Keratinocyte (primary cell): Measurements from ENCODE around the gene DAGLA. TPM values are rescaled to one million over a fixed set of nuclear protein-coding genes. Genes with fewer than 3 reads are reported as not detected.

ENCODE experiments used
- DNase-seq: peaks from one replicate; pipeline ENCODE4 v3.0.0-alpha.2; 2011; ENCODE audit warnings: low read depth, missing footprints, low spot score
- FAIRE-seq: peaks from 2 replicates; lab custom pipeline; 2011; peaks lifted over from hg19 to GRCh38; lab: Jason Lieb, UNC
- H2AFZ ChIP-seq: 2 replicates; pipeline ENCODE4 v1.6.0; 2012; ENCODE audit warnings: low read length, control low read depth, inconsistent platforms; ENCODE audit not compliant: control insufficient read depth
- H3K27ac ChIP-seq: 2 replicates; pipeline ENCODE4 v1.5.1; 2011; ENCODE audit warnings: low read length; ENCODE audit not compliant: control insufficient read depth, insufficient read depth
- H3K27me3 ChIP-seq: 3 replicates; pipeline ENCODE4 v1.6.0; 2011; ENCODE audit warnings: low read length; ENCODE audit not compliant: control insufficient read depth, insufficient read depth; ENCODE audit errors: extremely low read depth
- H3K36me3 ChIP-seq, 2 experiments: 2 replicates in 1 of 2; 3 replicates in 1 of 2; pipeline ENCODE4 v1.5.1; 2011; ENCODE audit warnings: low read length in 2 of 2, mild to moderate bottlenecking in 1 of 2; ENCODE audit not compliant: control insufficient read depth in 2 of 2, insufficient read depth in 2 of 2; ENCODE audit errors: extremely low read depth in 1 of 2
- H3K4me1 ChIP-seq: 3 replicates; pipeline ENCODE4 v1.5.1; 2011; ENCODE audit warnings: low read length; ENCODE audit not compliant: control insufficient read depth, insufficient read depth; ENCODE audit errors: extremely low read depth
- H3K4me2 ChIP-seq: 3 replicates; pipeline ENCODE4 v1.6.0; 2011; ENCODE audit warnings: low read depth, low read length; ENCODE audit not compliant: control insufficient read depth, insufficient read depth; ENCODE audit errors: extremely low read depth
- H3K4me3 ChIP-seq, 3 experiments: fragments of 200-600 bp in 1 of 3; sonication (generic) in 1 of 3; 2 replicates in 2 of 3; 3 replicates in 1 of 3; pipeline ENCODE4 v1.5.1; 2011 to 2016; ENCODE audit warnings: low read length in 3 of 3, mild to moderate bottlenecking in 3 of 3, control low read depth in 2 of 3, inconsistent platforms in 1 of 3, low read depth in 1 of 3, mixed read lengths in 1 of 3, mixed run types in 1 of 3, moderate library complexity in 1 of 3; ENCODE audit not compliant: control insufficient read depth in 2 of 3, insufficient read depth in 2 of 3; ENCODE audit errors: extremely low read depth in 1 of 3
- H3K79me2 ChIP-seq: 2 replicates; pipeline ENCODE4 v1.6.0; 2012; ENCODE audit warnings: low read length; ENCODE audit not compliant: control insufficient read depth, insufficient read depth
- H3K9ac ChIP-seq: 3 replicates; pipeline ENCODE4 v1.6.0; 2011; ENCODE audit warnings: low read length; ENCODE audit not compliant: control insufficient read depth, insufficient read depth; ENCODE audit errors: extremely low read depth
- H3K9me1 ChIP-seq: 3 replicates; pipeline ENCODE4 v1.6.0; 2011; ENCODE audit warnings: low read length; ENCODE audit not compliant: control insufficient read depth, insufficient read depth; ENCODE audit errors: extremely low read depth
- H3K9me3 ChIP-seq: 2 replicates; pipeline ENCODE4 v1.5.1; 2012; ENCODE audit warnings: low read depth, low read length; ENCODE audit not compliant: control insufficient read depth
- H4K20me1 ChIP-seq: 3 replicates; pipeline ENCODE4 v1.6.0; 2011; ENCODE audit warnings: low read length; ENCODE audit not compliant: control insufficient read depth, insufficient read depth; ENCODE audit errors: extremely low read depth
- CTCF ChIP-seq, 3 experiments: IDR thresholded peaks in 1 of 3; conservative IDR thresholded peaks in 1 of 3; optimal IDR thresholded peaks in 1 of 3; 2 replicates in 2 of 3; 3 replicates in 1 of 3; pipeline versions ENCODE3 to v1.5.1; 2011; ENCODE audit warnings: low read length in 3 of 3, mild to moderate bottlenecking in 3 of 3, moderate library complexity in 2 of 3, control low read depth in 1 of 3, inconsistent platforms in 1 of 3; ENCODE audit not compliant: insufficient read depth in 2 of 3; ENCODE audit errors: extremely low read depth in 1 of 3
- EZH2 ChIP-seq: IDR thresholded peaks from one replicate; pipeline ENCODE4 v1.6.1; 2012; ENCODE audit warnings: inconsistent platforms, mild to moderate bottlenecking, low read length, moderate library complexity
- dilution Hi-C: fragments of 300-500 bp; cut with MboI; formaldehyde crosslinking; loops from one replicate; pipeline ENCODE4 v1.7.0; 2020; ENCODE audit warnings: low sequenced_read_pairs; ENCODE audit not compliant: extremely low pct_ligation_motif_present
- polyA plus RNA-seq, 5 experiments: library from polyadenylated mRNA; depleted of rRNA in 3 of 5; stranded (reverse) in 3 of 5; stranded (forward) in 1 of 5; unstranded in 1 of 5; fragments of >200 nt; gene quantifications; 1 replicate in 1 of 5; 2 replicates in 3 of 5; 3 replicates in 1 of 5; pipeline versions ENCODE4 v1.2.1 to v1.2.3, GENCODE V29; 2011 to 2012; ENCODE audit warnings: missing spikeins in 2 of 5, low read depth in 1 of 5, low replicate concordance in 1 of 5

DAGLA gene
- polyA plus RNA-seq, 1 donor (not counting 4 experiments of a cell fraction or from before 2014, with no cell fraction given) = 0.03 TPM

- FAIRE-seq = no peak
- dilution Hi-C loops = no loop called here
- H3K36me3 ChIP-seq = no peaks in the 10 kb centered on the region
These were observed 94.2 kb downstream of the DAGLA start for GRCh38 chr11:61774411-61774810.

GRCh38 chr11:61775106-61775505 lies 94.9 kb downstream of the DAGLA start:
- no peak for TF ChIP-seq EZH2
- no peaks in the 10 kb centered on the region for H3K9me3 ChIP-seq
- peaks cover 11% of the 10 kb centered on the region for H3K27me3 ChIP-seq
- no peak overlapping the region for H2AFZ ChIP-seq
- DNase-seq (no peak), FAIRE-seq (no peak)
- no peak overlapping the region for H3K4me2 ChIP-seq
- H3K36me3 ChIP-seq = no peaks in the 10 kb centered on the region
- H3K9ac ChIP-seq = no peak overlapping the region
- dilution Hi-C loops = no loop called here
- H4K20me1 ChIP-seq = no peaks in the 10 kb centered on the region
- no peak overlapping the region for H3K27ac ChIP-seq
- no peak overlapping the region for H3K4me3 ChIP-seq
- H3K4me1 ChIP-seq = peaks cover 3% of the 10 kb centered on the region
- no peaks in the 10 kb centered on the region for H3K9me1 ChIP-seq
- no peaks in the 10 kb centered on the region for H3K79me2 ChIP-seq

More at GRCh38 chr11:61774411-61774810, 94.2 kb downstream of the DAGLA start:
- no peaks in the 10 kb centered on the region for H3K79me2 ChIP-seq
- no peak for DNase-seq
- no peak overlapping the region for H3K9ac ChIP-seq
- peaks cover 11% of the 10 kb centered on the region for H3K27me3 ChIP-seq
- no peak overlapping the region for H3K4me3 ChIP-seq
- no peaks in the 10 kb centered on the region for H3K9me1 ChIP-seq
- H3K9me3 ChIP-seq = no peaks in the 10 kb centered on the region
- no peak overlapping the region for H2AFZ ChIP-seq
- no peak overlapping the region for H3K27ac ChIP-seq
- no peaks in the 10 kb centered on the region for H4K20me1 ChIP-seq
- H3K4me1 ChIP-seq = peaks cover 3% of the 10 kb centered on the region
- H3K4me2 ChIP-seq = no peak overlapping the region
- TF ChIP-seq EZH2 = no peak
- no peak for TF ChIP-seq CTCF (optimal IDR thresholded peaks at IDR 0.05 in 1 of 3, IDR thresholded peaks at IDR 0.05 in 1 of 3, conservative IDR thresholded peaks at IDR 0.05 in 1 of 3; ENCODE audit: extremely low read depth in 1 of 3, insufficient read depth in 2 of 3, low read length in 3 of 3)
